ENCODE measurements around the gene LRP1.

LRP1 gene

DNA sequence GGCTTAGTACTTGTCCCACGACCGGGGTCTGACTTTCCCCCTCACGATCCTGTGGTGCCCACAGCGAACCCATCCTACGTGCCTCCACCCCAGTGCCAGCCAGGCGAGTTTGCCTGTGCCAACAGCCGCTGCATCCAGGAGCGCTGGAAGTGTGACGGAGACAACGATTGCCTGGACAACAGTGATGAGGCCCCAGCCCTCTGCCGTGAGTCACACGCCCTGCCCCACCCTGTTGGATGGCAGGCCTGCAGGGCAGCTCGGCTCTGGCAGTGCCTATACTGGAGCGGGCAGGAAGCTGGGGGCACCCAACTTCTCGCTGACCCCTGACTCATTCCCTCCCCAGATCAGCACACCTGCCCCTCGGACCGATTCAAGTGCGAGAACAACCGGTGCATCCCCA lies 37.5 kb downstream of the LRP1 start:
- H3K9me3 ChIP-seq (ENCODE audit: control insufficient read depth, low read length): no peaks in the 10 kb centered on the region
- H3K36me3 ChIP-seq (ENCODE audit: control insufficient read depth, insufficient read depth, low read length): no peaks in the 10 kb centered on the region
- H3K4me2 ChIP-seq (ENCODE audit: low read length): no peak overlapping the region
- no peaks in the 10 kb centered on the region for H3K79me2 ChIP-seq
- H2AFZ ChIP-seq: no peak overlapping the region
- no peak overlapping the region for H3K4me3 ChIP-seq (ENCODE audit: low read depth, low read length)
- H3K27me3 ChIP-seq (ENCODE audit: control insufficient read depth, insufficient read depth, low read length): no peaks in the 10 kb centered on the region
- no peak overlapping the region for H3K27ac ChIP-seq
- H3K9ac ChIP-seq: no peak overlapping the region
- TF ChIP-seq, protein P1, sequence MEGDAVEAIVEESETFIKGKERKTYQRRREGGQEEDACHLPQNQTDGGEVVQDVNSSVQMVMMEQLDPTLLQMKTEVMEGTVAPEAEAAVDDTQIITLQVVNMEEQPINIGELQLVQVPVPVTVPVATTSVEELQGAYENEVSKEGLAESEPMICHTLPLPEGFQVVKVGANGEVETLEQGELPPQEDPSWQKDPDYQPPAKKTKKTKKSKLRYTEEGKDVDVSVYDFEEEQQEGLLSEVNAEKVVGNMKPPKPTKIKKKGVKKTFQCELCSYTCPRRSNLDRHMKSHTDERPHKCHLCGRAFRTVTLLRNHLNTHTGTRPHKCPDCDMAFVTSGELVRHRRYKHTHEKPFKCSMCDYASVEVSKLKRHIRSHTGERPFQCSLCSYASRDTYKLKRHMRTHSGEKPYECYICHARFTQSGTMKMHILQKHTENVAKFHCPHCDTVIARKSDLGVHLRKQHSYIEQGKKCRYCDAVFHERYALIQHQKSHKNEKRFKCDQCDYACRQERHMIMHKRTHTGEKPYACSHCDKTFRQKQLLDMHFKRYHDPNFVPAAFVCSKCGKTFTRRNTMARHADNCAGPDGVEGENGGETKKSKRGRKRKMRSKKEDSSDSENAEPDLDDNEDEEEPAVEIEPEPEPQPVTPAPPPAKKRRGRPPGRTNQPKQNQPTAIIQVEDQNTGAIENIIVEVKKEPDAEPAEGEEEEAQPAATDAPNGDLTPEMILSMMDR (IDR thresholded peaks at IDR 0.05): no peak
- no peaks in the 10 kb centered on the region for H3K4me1 ChIP-seq

DNA sequence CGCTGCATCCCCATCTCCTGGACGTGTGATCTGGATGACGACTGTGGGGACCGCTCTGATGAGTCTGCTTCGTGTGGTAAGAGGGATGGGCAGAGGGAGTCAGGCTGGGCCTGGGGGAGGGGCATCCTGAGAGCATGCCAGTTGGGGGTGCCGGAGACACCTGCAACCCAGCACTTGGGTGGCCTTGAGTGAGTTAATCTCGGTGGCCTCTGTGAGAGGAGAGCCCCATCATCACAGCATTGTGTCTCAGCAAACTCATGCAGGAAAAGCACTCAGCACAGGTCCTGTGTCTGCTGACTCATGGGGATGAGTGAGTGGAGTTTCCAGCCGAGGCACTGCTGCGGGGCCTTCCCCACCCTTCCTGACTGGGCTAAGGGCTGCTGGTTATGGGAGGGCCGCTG lies 38.7 kb downstream of the LRP1 start:
- Histone ChIP-seq H3K9ac (no peak overlapping the region), H3K36me3 (ENCODE audit: control insufficient read depth, insufficient read depth, low read length) (no peaks in the 10 kb centered on the region), H3K27me3 (ENCODE audit: control insufficient read depth, insufficient read depth, low read length) (no peaks in the 10 kb centered on the region), H3K4me1 (no peaks in the 10 kb centered on the region), H3K4me3 (ENCODE audit: low read depth, low read length) (no peak overlapping the region), H2AFZ (no peak overlapping the region), H3K9me3 (ENCODE audit: control insufficient read depth, low read length) (no peaks in the 10 kb centered on the region), H3K27ac (no peak overlapping the region), H3K79me2 (no peaks in the 10 kb centered on the region), H3K4me2 (ENCODE audit: low read length) (no peak overlapping the region)
- TF ChIP-seq, protein P1 (IDR thresholded peaks at IDR 0.05): no peak

DNA sequence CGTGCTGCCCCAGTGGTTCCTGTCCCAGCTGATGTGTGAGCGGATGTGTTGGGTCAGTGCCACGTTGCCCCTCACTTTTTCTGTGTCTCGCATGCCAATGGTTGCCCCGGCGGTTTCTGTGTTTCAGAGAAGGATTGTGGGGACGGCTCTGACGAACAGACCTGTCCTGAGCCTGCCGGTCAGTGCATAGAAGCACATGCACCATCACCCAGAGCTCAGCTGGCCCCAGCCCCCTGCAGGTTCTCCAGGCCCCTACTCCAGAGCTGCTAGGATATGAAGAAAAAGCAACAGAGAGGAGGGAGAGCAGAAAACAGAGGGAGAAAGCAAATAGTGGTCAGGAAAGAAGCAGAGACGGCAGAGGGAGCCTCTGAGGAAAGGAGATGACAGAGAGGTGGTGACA lies 39.8 kb downstream of the LRP1 start:
- Histone ChIP-seq H3K9me3 (ENCODE audit: control insufficient read depth, low read length) (no peaks in the 10 kb centered on the region), H3K4me1 (no peaks in the 10 kb centered on the region), H3K27me3 (ENCODE audit: control insufficient read depth, insufficient read depth, low read length) (no peaks in the 10 kb centered on the region), H3K4me3 (ENCODE audit: low read depth, low read length) (no peak overlapping the region), H3K9ac (no peak overlapping the region), H3K36me3 (ENCODE audit: control insufficient read depth, insufficient read depth, low read length) (no peaks in the 10 kb centered on the region), H3K27ac (no peak overlapping the region), H3K4me2 (ENCODE audit: low read length) (no peak overlapping the region), H2AFZ (no peak overlapping the region), H3K79me2 (no peaks in the 10 kb centered on the region)
- TF ChIP-seq, protein P1 (IDR thresholded peaks at IDR 0.05): no peak

DNA sequence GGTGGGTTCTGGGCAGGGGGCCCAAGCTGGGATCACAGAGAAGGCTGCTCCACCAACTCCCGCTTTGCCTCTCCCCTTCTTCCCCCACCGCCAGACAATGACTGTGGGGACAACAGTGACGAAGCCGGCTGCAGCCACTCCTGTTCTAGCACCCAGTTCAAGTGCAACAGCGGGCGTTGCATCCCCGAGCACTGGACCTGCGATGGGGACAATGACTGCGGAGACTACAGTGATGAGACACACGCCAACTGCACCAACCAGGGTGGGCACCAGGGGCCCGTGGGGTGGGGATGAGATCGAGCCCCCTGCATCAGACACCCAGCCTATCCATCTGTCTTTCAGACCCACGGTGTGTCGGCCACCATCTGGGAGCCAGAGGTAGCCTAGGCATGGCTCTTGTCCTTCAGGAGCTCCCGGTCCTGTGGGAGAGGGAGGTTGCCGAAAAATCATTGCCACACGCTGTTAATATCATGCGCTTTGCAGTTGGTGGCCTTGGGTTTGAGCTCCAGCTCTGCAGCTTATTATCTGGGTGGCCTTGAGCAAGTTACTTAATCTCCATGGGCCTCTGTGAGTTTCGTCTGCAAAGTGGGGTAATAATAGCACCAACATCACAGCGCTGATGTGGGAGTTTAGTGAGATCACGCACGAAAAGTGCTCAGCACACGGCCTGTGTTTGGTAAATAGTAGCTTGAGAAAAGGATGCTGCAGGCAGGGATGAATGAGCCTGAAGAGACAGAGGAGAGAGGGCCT lies 40.9 kb downstream of the LRP1 start:
- H3K4me3 ChIP-seq (ENCODE audit: low read depth, low read length): no peak overlapping the region
- H3K9me3 ChIP-seq (ENCODE audit: control insufficient read depth, low read length): no peaks in the 10 kb centered on the region
- H2AFZ ChIP-seq: no peak overlapping the region
- no peaks in the 10 kb centered on the region for H3K79me2 ChIP-seq
- no peak overlapping the region for H3K27ac ChIP-seq
- H3K27me3 ChIP-seq (ENCODE audit: control insufficient read depth, insufficient read depth, low read length): no peaks in the 10 kb centered on the region
- TF ChIP-seq, protein P1 (IDR thresholded peaks at IDR 0.05): no peak
- H3K36me3 ChIP-seq (ENCODE audit: control insufficient read depth, insufficient read depth, low read length): no peaks in the 10 kb centered on the region
- H3K4me2 ChIP-seq (ENCODE audit: low read length): no peak overlapping the region
- no peak overlapping the region for H3K9ac ChIP-seq
- no peaks in the 10 kb centered on the region for H3K4me1 ChIP-seq

DNA sequence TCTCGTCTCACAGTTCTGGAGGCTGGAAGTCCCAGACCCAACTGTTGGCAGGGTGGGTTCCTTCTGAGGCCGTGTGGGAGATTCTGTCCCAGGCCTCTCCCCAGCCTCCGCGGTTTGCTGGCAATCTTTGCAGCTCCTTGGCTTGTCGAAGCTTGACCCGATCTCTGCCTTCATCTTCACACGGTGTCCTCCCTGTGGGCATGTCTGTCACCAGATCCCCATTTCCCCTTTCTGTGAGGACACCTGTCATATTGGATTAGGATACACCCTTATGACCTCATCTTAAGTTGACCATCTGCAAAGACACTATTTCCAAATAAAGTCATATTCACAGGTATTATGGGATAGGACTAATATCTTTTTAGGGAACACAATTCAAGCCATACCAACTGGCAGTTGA lies 41.7 kb downstream of the LRP1 start:
- Histone ChIP-seq H3K79me2 (no peaks in the 10 kb centered on the region), H3K4me2 (ENCODE audit: low read length) (no peak overlapping the region), H2AFZ (no peak overlapping the region), H3K4me1 (no peaks in the 10 kb centered on the region), H3K9ac (no peak overlapping the region), H3K9me3 (ENCODE audit: control insufficient read depth, low read length) (no peaks in the 10 kb centered on the region), H3K27ac (no peak overlapping the region), H3K27me3 (ENCODE audit: control insufficient read depth, insufficient read depth, low read length) (no peaks in the 10 kb centered on the region), H3K36me3 (ENCODE audit: control insufficient read depth, insufficient read depth, low read length) (no peaks in the 10 kb centered on the region), H3K4me3 (ENCODE audit: low read depth, low read length) (no peak overlapping the region)
- TF ChIP-seq, protein P1 (IDR thresholded peaks at IDR 0.05): no peak

Data from parathyroid adenoma (tissue), 2 donors.